HuH-7 (cell line): ENCODE measurements around the gene UBAP2.

Experiments used
- DNase-seq: peaks from one replicate; pipeline ENCODE4 v3.0.0; 2011; ENCODE audit warnings: low spot score

The UBAP2 gene

DNA sequence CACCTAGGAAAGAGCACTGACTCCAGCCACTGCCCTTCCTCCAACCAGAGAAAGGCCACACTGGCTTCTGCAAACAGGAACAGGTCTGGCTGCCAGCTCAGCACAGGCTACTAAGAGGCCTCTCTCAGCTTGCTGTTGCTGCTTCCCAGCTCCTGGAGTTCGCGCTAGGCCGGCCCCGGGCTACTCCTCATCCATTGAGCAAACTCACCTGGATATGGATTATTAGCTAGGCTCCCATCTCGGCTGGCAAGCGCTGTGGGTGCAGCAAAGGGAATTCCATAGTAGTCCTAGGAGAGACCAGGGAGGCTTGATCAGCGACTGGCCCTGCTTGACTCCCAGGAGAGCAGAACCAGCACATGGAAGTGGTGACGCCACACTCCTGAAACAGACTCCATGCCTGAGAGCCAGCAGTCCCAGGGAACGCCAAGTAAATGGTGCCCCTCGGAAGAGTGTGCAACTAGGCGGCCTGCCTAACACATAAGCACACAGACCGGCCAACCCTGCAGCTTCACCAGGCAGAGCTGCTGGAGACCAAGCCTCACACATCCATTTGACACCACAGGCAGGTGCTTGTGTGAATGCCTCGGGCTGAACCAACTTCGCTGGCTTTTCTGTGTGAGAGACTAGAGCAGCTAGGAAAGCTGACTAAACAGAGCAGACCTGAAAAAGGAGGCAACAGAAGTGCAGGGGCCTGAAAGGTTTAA lies 124.5 kb downstream of the UBAP2 start:
- DNase-seq = no peak

DNA sequence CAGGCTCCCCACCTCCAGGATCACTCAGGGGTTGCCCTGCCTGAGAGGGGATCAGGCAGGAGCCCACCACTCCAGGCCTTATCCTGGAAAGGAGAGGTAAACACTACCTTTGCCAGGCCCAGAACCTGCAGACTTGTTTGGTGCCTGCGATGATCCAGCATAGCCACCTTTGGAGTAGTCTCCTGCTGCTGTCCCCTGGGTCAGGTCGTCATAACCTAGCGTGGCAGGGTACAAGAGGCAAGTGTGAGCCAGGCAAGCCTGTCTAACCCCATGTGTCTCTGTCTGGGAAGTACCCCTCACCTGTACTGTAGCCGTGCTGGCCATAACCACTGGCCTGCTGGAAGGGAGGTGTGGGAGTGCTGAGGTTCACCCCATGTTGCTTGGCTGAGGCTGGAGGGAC lies 125.6 kb downstream of the UBAP2 start:
- DNase-seq = no peak

DNA sequence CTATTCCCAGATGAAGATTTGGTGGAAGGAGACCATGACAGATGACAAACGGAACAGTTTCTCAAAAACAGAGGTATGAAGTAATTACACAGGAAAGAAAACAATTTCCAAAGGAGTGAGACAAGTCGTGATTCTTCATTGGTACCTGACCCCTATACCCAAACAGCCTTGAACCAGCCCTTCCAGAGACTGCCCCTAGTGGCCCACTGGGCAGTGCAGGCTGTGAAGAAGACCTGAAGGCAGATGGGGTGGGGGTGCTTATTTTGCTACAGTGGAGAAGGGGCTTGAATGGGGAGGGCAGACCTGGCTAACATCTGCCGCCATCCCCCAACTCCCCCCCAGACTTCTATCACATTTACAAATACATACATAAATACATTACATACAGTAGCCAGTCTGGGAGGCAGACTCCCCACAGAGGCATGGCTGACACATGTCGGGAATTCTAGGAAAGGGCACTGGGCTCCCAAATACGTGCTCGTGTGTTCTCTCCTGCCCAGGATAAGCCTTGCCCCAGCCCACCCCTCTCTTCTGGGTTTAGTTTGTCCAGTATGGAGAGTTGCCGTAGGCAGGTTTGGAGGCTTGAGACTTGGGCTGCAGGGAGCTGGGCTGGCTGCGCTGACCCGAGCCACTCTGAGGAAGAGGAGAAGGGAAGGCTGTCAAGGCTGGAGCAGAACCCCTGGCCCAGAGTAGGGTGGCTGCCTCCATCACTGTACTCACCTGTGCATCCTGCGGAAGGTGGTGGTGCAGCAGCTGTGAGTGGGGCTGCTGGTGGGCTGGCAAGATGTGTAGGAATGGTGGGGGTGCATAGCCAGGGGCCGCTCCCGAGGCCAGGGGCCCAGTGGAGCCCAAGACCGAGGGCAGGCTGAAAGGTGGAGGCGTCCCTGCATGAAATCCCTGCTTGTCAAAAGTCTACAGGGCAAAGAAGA lies 126.5 kb downstream of the UBAP2 start:
- peak; percentile 30 for DNase-seq

DNA sequence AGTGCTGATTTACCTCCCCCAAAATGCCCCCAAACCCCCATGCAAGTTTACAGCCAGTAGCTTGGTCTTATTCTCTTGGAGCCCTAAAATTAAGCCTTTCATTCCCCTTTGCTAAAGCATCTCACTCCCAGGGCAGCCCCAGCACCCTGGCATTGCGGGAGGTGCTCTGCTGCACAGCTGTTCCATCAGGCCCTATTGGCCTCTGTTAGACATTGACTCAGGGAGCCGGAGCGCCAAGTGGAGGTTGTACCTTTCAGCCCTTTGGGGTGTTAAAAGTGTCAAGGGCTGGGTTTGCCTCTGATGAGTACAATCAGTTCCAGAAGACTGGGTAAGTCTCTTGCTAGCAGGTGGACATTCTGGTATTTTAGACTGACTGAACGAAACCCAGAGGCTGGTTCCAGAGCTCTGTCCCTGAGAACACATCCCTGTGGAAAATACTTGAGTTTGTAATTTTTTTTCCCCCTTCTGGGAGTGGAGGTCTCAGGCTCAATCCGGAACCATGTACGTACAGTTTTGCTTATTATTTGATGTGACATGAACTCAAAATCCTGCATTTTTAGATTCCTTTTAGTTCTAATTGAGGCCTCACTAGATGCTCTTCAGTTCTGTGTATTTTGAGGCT lies 129.3 kb downstream of the UBAP2 start:
- no peak for DNase-seq

DNA sequence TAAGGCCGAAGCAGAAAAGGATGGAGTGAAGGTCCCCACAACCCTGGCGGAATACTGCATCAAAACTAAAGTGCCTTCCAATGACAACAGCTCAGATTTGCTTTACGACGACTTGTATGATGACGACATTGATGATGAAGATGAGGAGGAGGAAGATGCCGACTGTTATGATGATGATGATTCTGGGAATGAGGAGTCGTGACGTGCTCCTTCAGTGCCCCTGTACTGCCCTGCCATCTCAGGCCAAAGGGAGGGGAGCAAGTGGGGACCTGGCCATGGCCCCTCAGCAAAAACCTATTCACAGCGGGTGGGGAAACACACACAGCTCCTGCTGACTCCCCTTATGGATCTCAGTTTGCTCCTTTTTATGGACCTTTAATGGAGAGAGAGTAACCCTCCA lies 131.7 kb downstream of the UBAP2 start:
- no peak for DNase-seq

DNA sequence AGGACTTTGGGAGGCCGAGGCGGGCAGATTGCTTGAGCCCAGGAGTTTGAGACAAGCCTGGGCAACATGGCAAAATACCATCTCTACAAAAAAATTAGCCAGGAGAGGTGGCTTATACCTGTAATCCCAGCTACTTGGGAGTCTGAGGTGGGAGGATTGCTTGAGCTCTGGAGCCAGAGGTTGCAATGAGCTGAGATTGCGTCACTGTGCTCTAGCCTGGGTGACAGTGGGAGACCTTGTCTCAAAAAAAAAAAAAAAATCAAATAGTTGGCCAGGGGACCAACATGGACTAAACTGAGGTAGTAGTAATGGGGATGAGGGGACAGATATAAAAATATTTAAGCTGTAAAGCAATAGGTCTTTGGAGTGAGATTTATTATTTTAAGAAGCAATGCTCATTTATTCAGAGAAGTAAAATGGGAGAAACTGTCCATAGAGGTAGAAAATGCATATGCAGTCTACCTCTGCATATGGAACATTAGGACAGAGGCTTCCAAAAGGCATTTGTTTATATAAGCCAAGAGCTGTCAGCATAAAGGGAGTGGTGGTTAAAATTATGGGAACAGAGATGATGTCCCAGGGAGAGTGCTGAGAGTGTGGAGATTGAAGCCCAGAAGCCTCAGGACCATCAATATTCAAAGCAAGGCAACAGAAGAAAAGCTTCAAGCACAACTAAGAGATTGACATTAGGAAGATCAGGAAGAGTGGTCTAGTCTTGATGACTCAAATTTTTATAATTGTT lies 133.6 kb downstream of the UBAP2 start:
- DNase-seq = no peak

DNA sequence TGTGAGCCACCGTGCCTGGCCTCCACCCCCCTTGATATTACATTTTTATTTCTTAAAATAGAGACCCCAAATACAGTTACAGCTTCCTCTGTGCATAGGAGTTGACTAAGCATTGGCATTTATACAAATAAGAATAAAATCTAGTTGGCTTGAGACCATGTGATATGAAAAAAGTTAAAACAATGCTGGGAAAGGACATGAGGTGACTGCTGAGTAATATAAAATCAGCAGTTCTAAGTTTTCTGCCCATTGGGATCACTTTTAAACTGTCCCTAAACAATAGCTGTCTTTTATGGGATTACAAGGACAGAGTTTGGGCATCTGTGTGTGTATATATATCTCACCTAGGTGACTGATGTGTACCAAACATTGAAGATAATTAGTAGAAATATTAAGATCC lies 135.1 kb downstream of the UBAP2 start:
- DNase-seq = no peak

DNA sequence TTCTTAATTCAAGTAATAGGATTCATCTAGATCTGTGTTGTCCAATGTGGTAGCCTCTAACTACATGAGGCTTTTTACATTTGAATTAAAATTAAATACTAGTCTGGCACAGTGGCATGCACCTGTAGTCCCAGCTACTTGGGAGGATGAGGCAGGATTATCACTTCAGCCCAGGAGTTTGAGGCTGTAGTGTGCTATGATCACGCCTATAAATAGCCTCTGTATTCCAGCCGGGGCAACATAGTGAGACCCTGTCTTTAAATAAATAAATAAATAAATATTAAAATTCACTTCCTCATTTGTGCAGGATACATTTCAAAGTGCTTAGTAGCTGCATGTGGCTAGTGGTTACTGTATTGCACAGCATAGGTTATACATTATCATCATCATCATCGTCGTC lies 139.9 kb downstream of the UBAP2 start:
- no peak for DNase-seq

DNA sequence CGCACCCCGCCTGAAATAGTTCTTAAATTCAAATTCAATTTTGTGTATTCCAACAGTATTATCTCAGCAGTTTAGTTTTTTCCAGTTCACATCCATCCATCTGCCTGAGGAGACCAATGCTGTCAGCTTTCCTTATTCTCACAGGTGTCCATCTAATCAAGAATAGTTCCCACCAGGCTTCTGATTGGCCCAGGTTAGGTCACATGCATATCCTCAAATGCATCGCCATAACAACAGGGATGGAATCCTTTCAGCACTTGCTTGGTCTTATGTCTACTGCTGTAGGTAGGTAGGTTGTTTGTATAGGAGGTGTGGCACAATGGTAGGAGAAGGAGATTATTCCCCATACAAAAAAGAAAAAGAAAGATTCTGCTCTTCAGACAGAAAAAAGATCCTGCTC lies 140.6 kb downstream of the UBAP2 start:
- no peak for DNase-seq

DNA sequence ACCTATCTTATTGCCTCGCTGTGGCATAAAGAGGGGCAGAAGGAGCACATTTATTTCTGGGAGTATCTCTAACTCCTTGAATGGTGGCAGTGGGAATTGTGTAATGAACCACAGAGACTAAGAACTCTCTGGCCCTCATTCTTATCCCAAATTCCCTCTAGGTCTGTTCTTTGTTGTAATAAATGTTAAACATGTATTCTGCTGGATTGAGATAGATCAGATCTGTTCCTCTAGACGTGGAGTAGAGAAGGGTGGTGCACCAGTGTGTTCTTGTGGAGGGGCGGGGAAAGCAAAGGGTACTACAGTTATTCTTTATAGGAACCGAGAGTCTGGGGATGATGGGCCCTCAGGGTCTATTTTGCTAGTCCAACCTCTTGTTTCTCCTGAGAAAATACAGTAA lies 141.3 kb downstream of the UBAP2 start:
- no peak for DNase-seq

DNA sequence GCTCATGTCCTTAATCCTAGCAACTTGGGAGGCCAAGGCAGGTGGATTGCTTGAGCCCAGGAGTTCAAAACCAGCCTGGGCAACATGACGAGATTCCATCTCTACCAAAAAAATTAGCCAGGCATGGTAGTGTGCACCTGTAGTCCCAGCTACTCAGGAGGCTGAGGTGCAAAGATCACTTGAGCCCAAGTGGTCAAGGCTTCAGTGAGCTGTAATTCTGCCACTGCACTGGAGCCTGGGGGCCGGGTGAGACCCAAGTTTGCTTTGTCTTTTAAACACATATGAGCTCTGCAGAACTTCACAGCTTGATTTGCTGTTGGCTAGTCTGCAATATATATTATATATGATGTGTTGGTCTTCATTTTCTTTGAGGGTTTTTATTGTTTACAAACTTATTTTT lies 141.9 kb downstream of the UBAP2 start:
- no peak for DNase-seq

DNA sequence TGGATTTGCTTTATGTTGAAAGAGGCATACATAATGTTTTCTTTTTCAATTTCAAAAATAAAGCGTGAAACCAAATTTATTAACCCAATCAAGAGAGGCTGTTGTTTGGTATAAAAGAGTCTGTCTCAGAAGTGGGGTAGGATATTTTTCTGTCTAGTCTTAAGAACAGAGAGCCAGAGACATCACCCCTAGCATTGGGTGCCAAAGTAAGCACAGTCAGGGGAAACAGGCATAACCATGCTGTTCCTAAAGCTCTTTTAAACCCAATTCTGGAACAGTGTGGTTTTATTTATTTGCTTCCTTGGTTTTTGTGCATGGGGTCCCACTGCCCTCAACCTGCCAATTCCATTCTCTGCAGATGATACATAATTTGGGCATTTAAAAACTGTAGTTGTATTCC lies 143.6 kb downstream of the UBAP2 start:
- DNase-seq = no peak

DNA sequence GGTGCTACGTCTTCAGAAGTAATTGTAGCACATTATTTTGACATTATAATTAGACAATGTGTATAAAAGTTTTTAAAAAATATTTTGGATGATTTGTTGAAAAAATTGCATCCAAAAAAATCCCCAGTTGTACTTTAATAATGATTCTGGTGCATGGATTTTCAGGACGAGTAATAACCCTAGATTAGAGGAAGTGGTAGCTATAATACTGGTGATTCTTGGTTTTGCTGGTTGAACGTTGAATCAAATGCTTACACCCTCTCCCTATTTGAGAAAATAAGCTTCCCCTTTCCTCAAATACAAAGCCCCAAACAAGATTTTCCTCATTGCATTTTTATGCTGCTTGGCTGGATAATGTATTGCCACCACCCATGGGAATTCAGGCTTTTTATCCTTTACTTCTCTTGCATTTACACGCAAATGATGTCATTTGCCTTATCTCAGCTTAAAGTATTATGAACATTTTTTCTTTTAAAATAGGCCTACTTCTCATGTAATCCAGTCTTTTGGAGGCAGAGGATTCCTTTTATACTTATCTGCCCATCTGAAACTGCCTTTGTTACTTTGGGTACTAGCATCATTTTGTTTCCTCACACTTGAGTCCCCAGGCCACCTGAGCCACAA lies 145.4 kb downstream of the UBAP2 start:
- no peak for DNase-seq

DNA sequence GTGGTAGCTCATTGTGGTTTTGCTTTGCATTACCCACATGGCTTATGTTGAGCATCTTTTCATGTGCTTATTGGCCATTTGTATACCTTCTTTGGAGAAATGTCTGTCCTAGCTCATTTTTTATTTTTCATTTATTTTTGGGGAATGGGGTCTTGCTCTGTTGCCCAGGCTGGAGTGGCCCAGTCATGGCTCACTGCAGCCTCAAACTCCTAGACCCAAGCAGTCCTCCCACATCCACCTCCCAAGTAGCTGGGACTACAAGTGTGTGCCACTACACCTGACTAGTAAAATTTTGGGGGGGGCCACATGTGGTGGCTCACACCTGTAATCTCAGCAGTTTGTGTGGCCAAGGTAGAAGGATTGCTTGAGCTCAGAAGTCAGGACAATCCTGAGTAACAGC lies 154.4 kb downstream of the UBAP2 start:
- DNase-seq = no peak

DNA sequence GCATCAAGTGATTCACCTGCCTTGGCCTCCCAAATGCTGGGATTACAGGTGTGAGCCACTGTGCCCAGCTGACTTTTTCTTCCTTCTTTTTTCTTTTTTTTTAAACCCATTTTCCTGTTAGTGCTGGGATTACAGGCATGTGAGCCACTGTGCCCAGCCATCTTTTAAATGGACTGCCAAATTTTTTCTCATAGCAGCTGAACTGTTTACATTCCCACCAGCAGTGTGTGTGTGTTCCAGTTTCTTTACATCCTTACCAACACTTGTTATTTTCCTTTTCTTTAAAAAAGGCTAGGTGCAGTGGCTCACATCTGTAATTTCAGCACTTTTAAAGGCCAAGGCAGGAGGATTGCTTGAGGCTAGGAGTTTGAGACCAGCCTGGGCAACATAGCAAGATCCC lies 154.8 kb downstream of the UBAP2 start:
- no peak for DNase-seq

DNA sequence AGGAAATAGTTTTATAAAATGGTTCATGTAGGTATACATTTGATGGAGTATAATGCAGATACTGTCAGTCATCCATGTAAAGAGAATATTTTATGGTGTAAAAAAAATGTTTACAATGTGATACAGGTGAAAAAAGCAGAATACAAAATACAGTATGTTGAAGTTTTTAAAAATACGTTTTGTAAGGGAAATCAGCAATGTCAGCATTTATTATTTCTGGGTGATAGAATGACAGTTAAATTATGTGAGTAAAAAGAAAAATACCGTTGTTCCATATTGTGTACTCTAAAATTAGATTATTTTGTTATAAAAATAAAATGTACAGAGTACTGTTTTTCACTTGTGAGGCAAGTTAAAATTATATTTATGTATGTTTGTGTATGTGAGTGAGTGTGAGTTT lies 162.7 kb downstream of the UBAP2 start:
- DNase-seq = no peak

DNA sequence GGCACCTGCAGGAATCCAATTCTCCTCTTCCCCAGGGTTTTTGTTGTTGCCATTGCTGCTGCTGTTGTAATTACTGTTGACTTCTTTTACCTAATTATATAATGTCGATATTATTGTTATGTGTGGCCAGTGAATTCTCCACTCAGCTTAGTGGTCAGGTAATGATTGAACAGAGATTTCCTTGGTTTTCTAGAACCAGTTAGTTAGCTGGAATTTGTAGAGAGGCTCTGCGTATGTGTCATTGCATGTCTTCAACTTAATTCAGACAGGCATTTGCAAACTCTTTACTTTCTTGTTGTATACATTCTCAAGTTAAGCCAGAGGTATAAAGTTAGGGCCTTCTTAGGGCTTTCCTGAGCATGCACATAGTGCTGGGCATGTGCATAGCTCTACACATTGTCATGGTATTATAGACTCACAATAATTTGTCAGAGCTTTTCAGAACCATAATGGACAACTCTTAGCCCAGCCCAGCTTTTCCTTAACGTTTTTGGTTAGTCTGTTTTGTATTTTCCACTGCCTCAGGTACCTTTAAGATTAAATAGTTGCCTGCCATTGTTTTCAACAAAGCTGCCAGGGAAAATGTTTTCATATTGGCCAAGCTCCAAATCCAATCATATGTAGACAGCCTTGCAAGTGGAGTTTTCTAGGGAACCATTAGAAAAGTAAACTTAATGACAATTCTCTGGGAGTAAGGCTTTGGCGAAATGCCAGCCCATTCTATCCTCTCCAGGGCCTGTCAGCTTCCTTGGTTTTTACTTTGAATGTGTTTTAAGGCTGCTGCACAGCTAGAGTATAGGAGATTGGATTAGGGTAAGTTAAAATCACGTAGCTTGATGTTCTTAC lies 163.6 kb downstream of the UBAP2 start:
- no peak for DNase-seq

DNA sequence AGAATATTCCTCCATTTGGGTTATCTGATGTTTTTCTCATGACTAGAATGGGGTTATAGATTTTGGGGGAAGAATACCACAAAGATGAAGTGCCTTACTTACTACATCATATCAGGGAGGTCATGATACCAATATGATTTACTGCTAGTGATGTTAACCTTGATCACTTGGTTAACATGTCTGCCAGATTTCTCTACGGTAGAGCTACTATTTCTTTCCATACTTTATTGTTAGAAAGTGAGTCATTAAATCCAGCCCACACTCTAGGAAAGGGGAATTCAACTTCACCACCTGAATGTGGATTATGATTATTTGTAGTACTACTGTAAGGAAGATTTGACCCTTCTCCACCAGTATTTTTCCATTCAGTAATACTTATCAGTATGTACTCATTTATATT lies 167.1 kb downstream of the UBAP2 start:
- DNase-seq = no peak

DNA sequence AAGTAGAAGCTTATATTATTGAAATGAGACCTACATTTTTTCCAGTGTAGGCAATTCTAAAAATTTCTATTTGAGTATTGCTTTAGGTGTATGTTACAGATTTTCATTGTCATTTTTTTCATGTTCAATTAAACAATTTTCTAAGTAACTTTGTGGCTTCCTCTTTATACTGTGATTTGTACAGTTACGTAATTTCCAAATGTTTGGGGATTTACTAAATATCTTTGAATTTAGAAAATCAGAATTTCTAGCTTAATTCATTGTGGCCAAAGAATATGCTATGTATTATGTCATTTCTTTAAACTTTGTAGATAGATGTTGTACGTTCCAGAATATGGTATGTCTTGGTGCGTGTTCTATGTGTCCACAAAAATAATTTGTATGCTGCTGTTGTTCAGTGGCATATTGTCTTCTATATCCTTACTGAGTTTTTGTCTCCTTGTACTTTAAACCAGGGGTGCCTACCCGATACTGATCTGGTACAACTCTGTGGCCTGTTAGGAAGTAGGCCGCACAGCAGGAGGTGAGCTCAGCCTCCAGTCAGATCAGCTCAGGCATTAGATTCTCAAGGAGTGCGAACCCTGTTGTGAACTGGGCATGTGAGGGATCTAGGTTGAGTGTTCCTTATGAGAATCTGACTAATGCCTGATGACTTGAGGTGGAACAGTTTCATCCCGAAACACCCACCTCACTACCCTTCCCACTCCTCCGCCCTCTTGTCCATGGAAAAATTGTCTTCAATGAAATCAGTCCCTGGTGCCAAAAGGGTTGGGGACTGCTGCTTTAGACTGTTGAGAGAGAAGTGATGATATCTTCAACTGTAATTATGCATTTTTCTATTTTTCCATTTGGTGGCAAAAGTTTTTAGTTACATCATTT lies 168.2 kb downstream of the UBAP2 start:
- no peak for DNase-seq
